Pons (tissue), 1 donor: ENCODE data around the gene GH1.
"Not testable (repeated sequence)": the region's sequence is repeated elsewhere in the genome, so short reads cannot be mapped to it uniquely, and the experiment has no call there.

Experiments
- DNase-seq: peaks from one replicate; pipeline ENCODE4 v3.0.0-alpha.2; 2016; ENCODE audit warnings: low spot score

GH1 gene

DNA sequence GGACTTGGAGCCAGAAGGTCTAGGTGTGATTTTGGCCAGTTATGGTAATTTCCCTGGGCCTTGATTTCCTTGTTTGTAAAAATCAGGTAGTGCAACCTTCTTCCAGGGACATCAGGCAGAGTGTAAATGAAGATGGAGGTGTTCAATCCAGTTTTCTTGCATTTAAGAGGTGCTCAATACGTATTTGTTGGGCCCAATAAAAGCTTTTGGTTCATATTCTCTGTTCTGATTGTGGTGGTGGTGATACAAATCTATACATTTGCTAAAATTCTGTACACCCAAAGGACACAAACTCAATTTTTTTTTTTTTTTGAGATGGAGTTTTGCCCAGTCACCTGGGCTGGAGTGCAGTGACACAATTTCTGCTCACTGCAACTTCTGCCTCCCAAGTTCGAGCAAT is 7.5 kb upstream of the GH1 start:
- DNase-seq = no peak

DNA sequence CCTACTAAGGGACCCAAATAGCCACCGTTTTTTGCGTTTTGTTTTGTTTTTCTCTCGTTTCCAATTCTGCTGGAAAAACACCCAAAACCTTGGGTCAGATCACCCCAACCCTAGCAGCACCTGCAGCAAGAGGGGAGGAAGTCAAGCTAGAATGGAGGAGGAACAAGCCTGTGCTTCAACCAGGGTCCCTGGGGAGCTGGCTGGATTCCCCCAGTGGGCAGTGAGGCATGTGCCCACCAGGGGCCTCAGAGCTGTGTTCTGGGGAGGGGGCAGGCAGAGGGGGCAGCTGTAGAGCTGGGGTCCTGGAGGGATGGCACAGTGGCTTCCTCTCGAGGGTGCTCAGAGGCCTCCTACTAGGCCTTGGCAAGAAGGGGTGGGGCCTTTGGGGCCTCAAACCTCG is 7.0 kb upstream of the GH1 start:
- DNase-seq = no peak

- DNase-seq = not testable (repeated sequence)
These were observed 3.8 kb upstream of the GH1 start for GRCh38 chr17:63922402-63922801.

GRCh38 chr17:63920779-63921178 is 2.1 kb upstream of the GH1 start:
- not testable (repeated sequence) for DNase-seq

GRCh38 chr17:63920050-63920449 is 1.4 kb upstream of the GH1 start:
- DNase-seq = not testable (repeated sequence)

DNA sequence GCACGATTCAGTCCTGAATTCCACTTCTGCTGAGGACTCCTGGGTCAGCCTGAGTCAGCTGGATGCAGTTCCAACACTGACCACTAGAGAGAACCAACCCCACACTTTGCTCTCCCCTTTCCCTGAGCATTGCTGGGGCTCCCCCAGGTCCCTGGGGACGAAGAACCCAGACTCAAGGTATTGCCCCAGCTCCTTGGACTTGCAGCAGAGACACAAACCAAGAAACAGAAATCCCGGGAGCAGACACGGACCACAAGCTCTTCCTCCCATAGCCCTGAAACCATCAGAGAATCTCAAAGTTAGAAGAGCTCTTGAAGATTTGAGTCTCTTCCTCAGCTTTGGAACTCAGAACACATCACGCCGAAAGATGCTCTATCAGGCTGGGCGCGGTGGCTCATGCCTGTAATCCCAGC is 678 bp upstream of the GH1 start:
- peak; percentile 47 for DNase-seq

DNA sequence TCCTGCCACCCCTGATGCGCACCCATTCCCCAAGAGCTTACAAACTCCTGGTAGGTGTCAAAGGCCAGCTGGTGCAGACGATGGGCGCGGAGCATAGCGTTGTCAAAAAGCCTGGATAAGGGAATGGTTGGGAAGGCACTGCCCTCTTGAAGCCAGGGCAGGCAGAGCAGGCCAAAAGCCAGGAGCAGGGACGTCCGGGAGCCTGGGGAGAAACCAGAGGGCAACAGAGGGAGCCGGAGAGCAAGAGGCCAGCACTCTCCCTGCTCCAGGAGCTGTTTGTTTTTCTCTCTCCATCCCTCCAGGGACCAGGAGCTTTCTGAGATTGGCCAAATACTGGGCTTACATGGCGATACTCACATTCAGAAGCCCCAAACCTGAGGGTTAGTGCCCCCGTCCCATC is 334 bp downstream of the GH1 start:
- no peak for DNase-seq

DNA sequence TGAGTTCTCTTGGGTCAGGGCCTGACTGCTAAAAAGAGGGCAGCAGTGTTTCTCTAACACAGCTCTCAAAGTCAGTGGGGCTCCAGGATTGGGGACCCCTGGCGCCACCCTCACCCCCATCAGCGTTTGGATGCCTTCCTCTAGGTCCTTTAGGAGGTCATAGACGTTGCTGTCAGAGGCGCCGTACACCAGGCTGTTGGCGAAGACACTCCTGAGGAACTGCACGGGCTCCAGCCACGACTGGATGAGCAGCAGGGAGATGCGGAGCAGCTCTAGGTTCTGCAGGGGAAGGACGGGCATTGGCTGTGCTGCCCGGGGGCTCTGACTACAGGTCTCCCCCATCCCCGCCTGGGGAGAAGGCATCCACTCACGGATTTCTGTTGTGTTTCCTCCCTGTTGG is 993 bp downstream of the GH1 start:
- DNase-seq = no peak

- DNase-seq = not testable (repeated sequence)
These were observed 1.4 kb downstream of the GH1 start for GRCh38 chr17:63917206-63917605.

DNA sequence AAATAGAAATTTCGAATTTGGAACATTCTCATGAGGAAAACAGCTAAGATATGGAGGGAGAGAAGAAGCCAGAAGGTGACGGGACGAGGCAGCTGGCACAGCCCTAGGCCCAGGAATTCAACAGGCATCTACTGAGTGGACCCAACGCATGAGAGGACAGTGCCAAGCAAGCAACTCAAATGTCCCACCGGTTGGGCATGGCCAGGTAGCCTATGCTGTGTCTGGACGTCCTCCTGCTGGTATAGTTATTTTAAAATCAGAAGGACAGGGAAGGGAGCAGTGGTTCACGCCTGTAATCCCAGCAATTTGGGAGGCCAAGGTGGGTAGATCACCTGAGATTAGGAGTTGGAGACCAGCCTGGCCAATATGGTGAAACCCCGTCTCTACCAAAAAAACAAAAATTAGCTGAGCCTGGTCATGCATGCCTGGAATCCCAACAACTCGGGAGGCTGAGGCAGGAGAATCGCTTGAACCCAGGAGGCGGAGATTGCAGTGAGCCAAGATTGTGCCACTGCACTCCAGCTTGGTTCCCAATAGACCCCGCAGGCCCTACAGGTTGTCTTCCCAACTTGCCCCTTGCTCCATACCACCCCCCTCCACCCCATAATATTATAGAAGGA is 2.0 kb downstream of the GH1 start:
- DNase-seq = no peak

- DNase-seq = not testable (repeated sequence)
These were observed 2.9 kb downstream of the GH1 start for GRCh38 chr17:63915753-63916152.

GRCh38 chr17:63914471-63914870 is 4.2 kb downstream of the GH1 start:
- no peak for DNase-seq

DNA sequence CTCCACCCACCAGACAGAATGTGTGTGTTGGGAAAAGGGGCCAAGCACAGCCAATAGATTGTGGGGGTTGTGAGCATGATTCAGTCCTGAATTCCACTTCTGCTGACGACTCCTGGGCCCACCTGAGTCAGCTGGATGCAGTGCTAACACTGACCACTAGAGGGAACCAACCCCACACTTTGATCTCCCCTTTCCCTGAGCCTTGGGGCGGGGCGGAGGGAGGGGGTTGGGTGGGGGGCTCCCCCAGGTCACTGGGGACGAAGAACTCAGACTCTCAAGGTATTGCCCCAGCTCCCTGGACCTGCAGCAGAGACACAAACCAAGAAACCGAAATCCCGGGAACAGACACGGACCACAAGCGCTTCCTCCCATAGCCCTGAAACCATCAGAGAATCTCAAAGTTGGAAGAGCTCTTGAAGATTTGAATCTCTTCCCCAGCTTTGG is 7.0 kb downstream of the GH1 start:
- DNase-seq = no peak

GRCh38 chr17:63911041-63911635 is 7.5 kb downstream of the GH1 start, which contains the start of gene CSHL1:
Gene CSHL1 (minus strand): TSS chr17:63911258. CDS start chr17:63911196, 62 bp downstream.
- DNase-seq = no peak

GRCh38 chr17:63910096-63910495 is 8.5 kb downstream of the GH1 start:
- no peak for DNase-seq

- DNase-seq = not testable (repeated sequence)
These were observed 9.1 kb downstream of the GH1 start for GRCh38 chr17:63909586-63909985.

DNA sequence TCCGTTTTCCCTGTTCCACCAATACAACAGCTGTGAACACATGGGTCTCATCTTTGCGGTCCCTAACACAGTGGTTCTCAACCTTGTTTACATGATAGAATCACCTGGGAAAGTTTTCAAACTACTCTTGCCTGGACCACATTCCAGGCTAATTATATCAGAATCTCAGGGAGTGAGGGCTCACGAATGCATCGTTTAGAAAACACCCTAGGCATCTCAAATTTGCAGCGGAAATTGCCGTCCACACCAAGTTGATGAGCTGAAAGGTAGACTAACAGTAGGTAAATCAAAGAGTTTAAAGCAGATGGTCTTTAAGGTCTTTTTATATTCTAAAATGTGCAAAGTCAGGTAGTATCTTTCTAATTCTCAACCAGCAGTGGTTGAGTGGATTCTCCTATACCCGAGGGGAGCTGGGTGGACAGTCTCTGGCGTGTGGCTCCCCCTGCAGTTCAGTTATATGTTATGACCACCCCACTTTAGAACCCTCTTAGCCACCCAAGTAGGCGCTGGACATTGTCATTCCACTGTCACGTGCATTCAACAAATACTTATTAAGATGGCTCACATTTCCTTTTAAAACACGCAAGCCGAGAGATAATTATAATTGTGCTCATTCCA is 11.4 kb downstream of the GH1 start:
- not testable (repeated sequence) for DNase-seq

DNA sequence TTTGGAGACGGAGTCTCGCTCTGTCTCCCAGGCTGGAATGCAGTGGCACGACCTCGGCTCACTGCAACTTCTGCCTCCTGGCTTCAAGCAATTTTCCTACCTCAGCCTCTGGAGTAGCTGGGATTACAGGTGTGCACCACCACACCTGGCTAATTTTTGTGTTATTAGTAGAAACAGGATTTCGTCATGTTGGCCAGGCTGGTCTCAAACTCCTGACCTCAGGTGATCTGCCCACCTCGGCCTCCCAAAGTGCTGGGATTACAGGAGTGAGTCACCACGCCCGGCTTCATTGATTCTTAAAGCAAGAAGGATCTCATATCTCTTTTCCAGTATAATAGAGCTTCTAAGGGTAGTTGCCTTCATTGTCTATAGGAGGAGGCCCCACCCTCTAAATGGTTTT is 13.8 kb downstream of the GH1 start:
- DNase-seq = not testable (repeated sequence)

GRCh38 chr17:63903787-63904201 is 14.8 kb downstream of the GH1 start:
- DNase-seq = not testable (repeated sequence)

- DNase-seq = not testable (repeated sequence)
These were observed 16.7 kb downstream of the GH1 start for GRCh38 chr17:63901971-63902370.

DNA sequence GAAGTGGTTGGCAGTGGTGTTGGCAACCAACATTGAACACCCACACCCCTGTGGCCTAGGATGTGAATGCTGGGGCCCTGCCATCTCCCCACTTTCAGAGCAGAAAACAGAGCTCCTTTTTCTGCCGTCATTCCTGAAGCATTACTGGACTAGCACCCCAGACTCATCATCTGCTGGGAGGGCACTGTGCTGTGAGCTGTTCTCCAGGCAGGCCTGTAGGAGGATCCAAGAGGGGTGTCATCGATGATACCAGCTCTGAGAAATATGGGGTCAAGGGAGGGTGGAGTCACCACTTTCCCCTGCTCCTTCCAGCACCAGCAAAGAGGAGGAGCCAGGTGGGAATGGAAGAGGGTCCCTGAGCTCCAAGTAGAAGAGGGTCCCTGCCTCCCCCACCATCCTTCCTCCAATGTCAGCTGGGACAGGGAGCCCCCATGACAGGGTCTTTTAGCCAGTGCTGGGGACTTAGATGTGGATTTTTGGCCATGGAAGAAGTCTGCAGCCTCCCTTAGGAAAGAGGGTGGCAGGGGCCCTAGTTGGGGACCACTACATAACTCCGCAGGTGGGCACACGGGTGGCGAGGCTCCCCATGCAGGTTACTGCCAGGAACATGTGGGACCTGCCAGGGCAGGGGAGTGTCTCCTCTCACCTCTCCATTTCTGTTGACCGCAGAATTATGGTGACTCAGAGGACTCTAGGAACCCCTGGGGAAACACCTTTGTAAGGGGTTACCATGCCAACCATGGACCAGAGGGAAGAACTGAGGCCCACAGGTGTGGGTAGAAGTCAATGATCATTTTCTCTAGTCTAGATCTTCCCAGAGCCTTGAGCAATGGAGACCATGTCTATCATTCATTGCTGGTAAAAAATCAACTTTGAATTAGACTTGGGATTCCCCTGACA is 19.5 kb downstream of the GH1 start:
- not testable (repeated sequence) for DNase-seq
